Liver (tissue), 9 donors: ENCODE results near the gene SALL3. TPM values are rescaled to one million over a fixed set of nuclear protein-coding genes. Genes with fewer than 3 reads are reported as not detected.

Experiments used
- DNase-seq: peaks from one replicate; pipeline ENCODE4 v3.0.0-alpha.2; 2017; ENCODE audit warnings: low spot score
- H3K27ac ChIP-seq, 2 donors: one replicate each; pipeline ENCODE4 v1.7.0; 2013; ENCODE audit warnings: inconsistent platforms in 2 of 2, low read length in 2 of 2, control low read depth in 1 of 2, low read depth in 1 of 2, mild to moderate bottlenecking in 1 of 2
- H3K27me3 ChIP-seq, 4 donors: one replicate each; pipeline versions ENCODE4 v1.6.1 to v1.7.0; 2013; ENCODE audit warnings: low read length in 3 of 4, inconsistent platforms in 1 of 4, mild to moderate bottlenecking in 1 of 4, moderate library complexity in 1 of 4; ENCODE audit not compliant: control insufficient read depth in 4 of 4, insufficient read depth in 4 of 4
- H3K36me3 ChIP-seq, 4 donors: one replicate each; pipeline versions ENCODE4 v1.6.1 to v1.7.0; 2013; ENCODE audit warnings: low read length in 3 of 4, mild to moderate bottlenecking in 3 of 4, low read depth in 1 of 4, moderate library complexity in 1 of 4; ENCODE audit not compliant: control insufficient read depth in 4 of 4, insufficient read depth in 3 of 4
- H3K4me1 ChIP-seq, 4 donors: one replicate each; pipeline versions ENCODE4 v1.6.1 to v1.7.0; 2013; ENCODE audit warnings: low read length in 3 of 4, mild to moderate bottlenecking in 3 of 4, moderate library complexity in 1 of 4; ENCODE audit not compliant: control insufficient read depth in 4 of 4, insufficient read depth in 4 of 4
- H3K4me3 ChIP-seq, 3 donors: one replicate each; pipeline versions ENCODE4 v1.6.1 to v1.7.0; 2013; ENCODE audit warnings: low read length in 3 of 3, control low read depth in 1 of 3, low read depth in 1 of 3, mild to moderate bottlenecking in 1 of 3
- H3K9ac ChIP-seq, 2 donors: one replicate each; pipeline ENCODE4 v1.7.0; 2013; ENCODE audit warnings: low read length in 2 of 2, mild to moderate bottlenecking in 2 of 2, moderate library complexity in 2 of 2, control low read depth in 1 of 2, low read depth in 1 of 2
- H3K9me3 ChIP-seq, 4 donors: one replicate each; pipeline versions ENCODE4 v1.6.1 to v1.7.0; 2013; ENCODE audit warnings: low read length in 3 of 4; ENCODE audit not compliant: control insufficient read depth in 4 of 4
- EGR1 ChIP-seq, 2 donors: IDR thresholded peaks; 2 replicates each; pipeline ENCODE4 v1.6.1; 2016 to 2018; ENCODE audit warnings: antibody characterized with exemption in 2 of 2, low read depth in 2 of 2
- FOXA1 ChIP-seq: IDR thresholded peaks from 2 replicates; pipeline ENCODE4 v1.6.1; 2016; ENCODE audit warnings: antibody characterized with exemption
- FOXA2 ChIP-seq: IDR thresholded peaks from 2 replicates; pipeline ENCODE4 v1.6.1; 2016; ENCODE audit warnings: antibody characterized with exemption
- GABPA ChIP-seq, 2 donors: IDR thresholded peaks in 1 of 2; conservative IDR thresholded peaks in 1 of 2; 2 replicates each; pipeline ENCODE4 v1.6.1; 2016; ENCODE audit warnings: antibody characterized with exemption in 2 of 2, mild to moderate bottlenecking in 1 of 2, moderate library complexity in 1 of 2
- HNF4A ChIP-seq, 2 donors: conservative IDR thresholded peaks; 2 replicates each; pipeline ENCODE4 v1.6.1; 2016; ENCODE audit warnings: antibody characterized with exemption in 2 of 2, mild to moderate bottlenecking in 2 of 2
- HNF4G ChIP-seq: IDR thresholded peaks from 2 replicates; pipeline ENCODE4 v1.6.1; 2016; ENCODE audit warnings: antibody characterized with exemption
- JUND ChIP-seq, 2 donors: IDR thresholded peaks; 2 replicates each; pipeline ENCODE4 v1.6.1; 2016; ENCODE audit warnings: antibody characterized with exemption in 2 of 2
- NR2F2 ChIP-seq: IDR thresholded peaks from 2 replicates; pipeline ENCODE4 v1.6.1; 2016; ENCODE audit warnings: antibody characterized with exemption
- RAD21 ChIP-seq, 2 donors: IDR thresholded peaks; 2 replicates each; pipeline ENCODE4 v1.6.1; 2016; ENCODE audit warnings: antibody characterized with exemption in 2 of 2, mild to moderate bottlenecking in 2 of 2
- SP1 ChIP-seq: IDR thresholded peaks from 2 replicates; pipeline ENCODE4 v1.6.1; 2018; ENCODE audit warnings: antibody characterized with exemption, mild to moderate bottlenecking
- ZBTB33 ChIP-seq: IDR thresholded peaks from 2 replicates; pipeline ENCODE4 v1.6.1; 2016; ENCODE audit warnings: antibody characterized with exemption
- WGBS: extraction: QIAGEN DNeasy Blood & Tissue Kit; methylation state at CpG from one replicate; pipeline ENCODE4 v1.1.7; 2013; 5-methylcytosine and 5-hydroxymethylcytosine counted together
- polyA plus RNA-seq, 2 donors: library from polyadenylated mRNA; stranded (reverse) in 1 of 2; unstranded in 1 of 2; fragments of 200-250 nt in 1 of 2; fragments of >200 nt in 1 of 2; fragmentation: Nextera tagmentation in 1 of 2; extraction: Ambion mirVana in 1 of 2; gene quantifications; one replicate each; pipeline versions ENCODE4 v1.2.1 to v1.2.3, GENCODE V29; 2013 to 2015
- total RNA-seq, 2 donors: library from RNA; depleted of rRNA; stranded (reverse); fragments of >200 nt; gene quantifications; one replicate each; pipeline ENCODE4 v1.2.3, GENCODE V29; 2014
- TF ChIP-seq, protein P1 (sequence below): IDR thresholded peaks from 2 replicates; pipeline ENCODE4 v1.6.1; 2016; ENCODE audit warnings: antibody characterized with exemption, mild to moderate bottlenecking
- TF ChIP-seq, protein P2 (sequence below): IDR thresholded peaks from 2 replicates; pipeline ENCODE4 v1.6.1; 2016; ENCODE audit warnings: antibody characterized with exemption
- TF ChIP-seq, protein P3 (sequence below): IDR thresholded peaks from 2 replicates; pipeline ENCODE4 v1.6.1; 2016; ENCODE audit warnings: antibody characterized with exemption
- donor health status: healthy.
- donor health status: healthy.
- donor health status: healthy.
- donor health status: healthy.
- donor health status: healthy.

The SALL3 gene
- total and polyA plus RNA-seq, 4 donors: not detected

DNA sequence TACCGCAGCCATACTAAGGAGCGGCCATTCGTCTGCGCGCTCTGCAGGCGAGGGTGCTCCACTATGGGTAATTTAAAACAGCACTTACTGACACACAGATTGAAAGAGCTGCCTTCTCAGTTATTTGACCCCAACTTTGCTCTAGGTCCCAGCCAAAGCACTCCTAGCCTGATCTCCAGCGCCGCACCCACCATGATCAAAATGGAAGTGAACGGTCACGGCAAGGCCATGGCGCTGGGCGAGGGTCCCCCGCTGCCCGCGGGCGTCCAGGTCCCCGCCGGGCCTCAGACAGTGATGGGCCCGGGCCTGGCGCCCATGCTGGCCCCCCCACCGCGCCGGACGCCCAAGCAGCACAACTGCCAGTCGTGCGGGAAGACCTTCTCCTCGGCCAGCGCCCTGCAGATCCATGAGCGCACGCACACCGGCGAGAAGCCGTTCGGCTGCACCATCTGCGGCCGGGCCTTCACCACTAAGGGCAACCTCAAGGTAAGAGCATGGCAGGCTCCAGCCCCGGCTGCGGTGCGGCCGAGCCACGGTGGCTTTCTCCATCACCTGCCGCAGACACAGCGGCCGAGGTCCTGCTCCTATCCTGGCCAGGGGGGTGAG is 15.5 kb downstream of the SALL3 start:
- no peak for TF ChIP-seq HNF4G
- no peak for TF ChIP-seq EGR1 (IDR thresholded peaks at IDR 0.05; ENCODE audit: low read depth in 2 of 2)
- no peak for TF ChIP-seq NR2F2
- TF ChIP-seq FOXA1: no peak
- no peaks in the 10 kb centered on the region for H3K4me1 ChIP-seq
- H3K9me3 ChIP-seq: no peaks in the 10 kb centered on the region
- peaks cover 0 to 9% (median 1%) of the 10 kb centered on the region in 4 donors for H3K27me3 ChIP-seq
- no peaks in the 10 kb centered on the region for H3K36me3 ChIP-seq
- no peak overlapping the region for H3K4me3 ChIP-seq
- no peak overlapping the region for H3K27ac ChIP-seq
- DNase-seq: no peak
- no peak overlapping the region for H3K9ac ChIP-seq
- 97% methylated on average over 44 of the region's 44 CpGs for WGBS

DNA sequence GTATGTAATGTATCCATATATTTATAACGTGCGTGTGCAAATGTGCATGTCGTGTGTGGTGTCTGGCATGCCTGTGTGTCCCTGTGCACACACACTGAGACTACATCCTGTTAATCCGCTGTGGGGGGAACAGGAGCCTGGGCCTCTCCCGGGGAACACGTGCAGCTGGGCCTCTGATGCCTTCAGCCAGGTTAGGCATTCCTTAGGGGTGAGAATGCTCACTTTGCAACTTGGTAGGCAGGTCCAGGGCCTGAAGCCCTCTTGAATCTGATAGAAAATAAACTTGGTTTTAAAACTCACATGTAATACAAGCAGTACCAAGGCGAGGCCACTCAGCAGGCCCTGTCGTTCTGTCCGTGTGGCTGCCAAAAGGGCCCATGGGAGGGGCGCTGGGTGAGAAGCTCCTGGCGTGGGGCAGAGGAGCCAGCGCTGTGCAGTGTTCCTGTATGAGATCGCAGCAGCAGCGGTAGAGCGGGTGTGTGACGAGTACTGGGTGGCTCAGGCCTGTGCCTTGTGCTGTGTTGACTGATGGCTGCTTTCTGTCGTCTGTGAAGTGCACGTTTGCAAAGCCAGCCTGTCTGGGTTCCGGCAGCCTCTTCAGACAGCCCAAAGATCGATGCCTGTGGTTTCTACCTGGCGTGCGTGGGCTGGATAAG is 16.2 kb downstream of the SALL3 start:
- no peak overlapping the region for H3K27ac ChIP-seq
- no peak for DNase-seq

More for the DNA sequence above, 16.2 kb downstream of the SALL3 start:
- Histone ChIP-seq H3K4me1 (no peaks in the 10 kb centered on the region), H3K27me3 (peaks cover 0 to 9% (median under 1%) of the 10 kb centered on the region in 4 donors), H3K36me3 (no peaks in the 10 kb centered on the region), H3K9me3 (no peaks in the 10 kb centered on the region), H3K9ac (no peak overlapping the region), H3K4me3 (no peak overlapping the region)
- TF ChIP-seq HNF4A (conservative IDR thresholded peaks at IDR 0.05) (no peak), NR2F2 (no peak), RAD21 (IDR thresholded peaks at IDR 0.05) (no peak), JUND (IDR thresholded peaks at IDR 0.05) (no peak), SP1 (no peak), EGR1 (IDR thresholded peaks at IDR 0.05; ENCODE audit: low read depth in 2 of 2) (no peak), GABPA (IDR thresholded peaks at IDR 0.05 in 1 of 2, conservative IDR thresholded peaks at IDR 0.05 in 1 of 2) (no peak), FOXA2 (no peak), ZBTB33 (no peak), HNF4G (no peak), FOXA1 (no peak)
- TF ChIP-seq, protein P1, sequence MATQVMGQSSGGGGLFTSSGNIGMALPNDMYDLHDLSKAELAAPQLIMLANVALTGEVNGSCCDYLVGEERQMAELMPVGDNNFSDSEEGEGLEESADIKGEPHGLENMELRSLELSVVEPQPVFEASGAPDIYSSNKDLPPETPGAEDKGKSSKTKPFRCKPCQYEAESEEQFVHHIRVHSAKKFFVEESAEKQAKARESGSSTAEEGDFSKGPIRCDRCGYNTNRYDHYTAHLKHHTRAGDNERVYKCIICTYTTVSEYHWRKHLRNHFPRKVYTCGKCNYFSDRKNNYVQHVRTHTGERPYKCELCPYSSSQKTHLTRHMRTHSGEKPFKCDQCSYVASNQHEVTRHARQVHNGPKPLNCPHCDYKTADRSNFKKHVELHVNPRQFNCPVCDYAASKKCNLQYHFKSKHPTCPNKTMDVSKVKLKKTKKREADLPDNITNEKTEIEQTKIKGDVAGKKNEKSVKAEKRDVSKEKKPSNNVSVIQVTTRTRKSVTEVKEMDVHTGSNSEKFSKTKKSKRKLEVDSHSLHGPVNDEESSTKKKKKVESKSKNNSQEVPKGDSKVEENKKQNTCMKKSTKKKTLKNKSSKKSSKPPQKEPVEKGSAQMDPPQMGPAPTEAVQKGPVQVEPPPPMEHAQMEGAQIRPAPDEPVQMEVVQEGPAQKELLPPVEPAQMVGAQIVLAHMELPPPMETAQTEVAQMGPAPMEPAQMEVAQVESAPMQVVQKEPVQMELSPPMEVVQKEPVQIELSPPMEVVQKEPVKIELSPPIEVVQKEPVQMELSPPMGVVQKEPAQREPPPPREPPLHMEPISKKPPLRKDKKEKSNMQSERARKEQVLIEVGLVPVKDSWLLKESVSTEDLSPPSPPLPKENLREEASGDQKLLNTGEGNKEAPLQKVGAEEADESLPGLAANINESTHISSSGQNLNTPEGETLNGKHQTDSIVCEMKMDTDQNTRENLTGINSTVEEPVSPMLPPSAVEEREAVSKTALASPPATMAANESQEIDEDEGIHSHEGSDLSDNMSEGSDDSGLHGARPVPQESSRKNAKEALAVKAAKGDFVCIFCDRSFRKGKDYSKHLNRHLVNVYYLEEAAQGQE: no peak
- TF ChIP-seq, protein P2, sequence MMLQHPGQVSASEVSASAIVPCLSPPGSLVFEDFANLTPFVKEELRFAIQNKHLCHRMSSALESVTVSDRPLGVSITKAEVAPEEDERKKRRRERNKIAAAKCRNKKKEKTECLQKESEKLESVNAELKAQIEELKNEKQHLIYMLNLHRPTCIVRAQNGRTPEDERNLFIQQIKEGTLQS: no peak
- TF ChIP-seq, protein P3, sequence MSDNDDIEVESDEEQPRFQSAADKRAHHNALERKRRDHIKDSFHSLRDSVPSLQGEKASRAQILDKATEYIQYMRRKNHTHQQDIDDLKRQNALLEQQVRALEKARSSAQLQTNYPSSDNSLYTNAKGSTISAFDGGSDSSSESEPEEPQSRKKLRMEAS: no peak
- WGBS: 85% methylated on average over 22 of the region's 22 CpGs
